ENCODE results near the gene LHB.

LHB gene

DNA sequence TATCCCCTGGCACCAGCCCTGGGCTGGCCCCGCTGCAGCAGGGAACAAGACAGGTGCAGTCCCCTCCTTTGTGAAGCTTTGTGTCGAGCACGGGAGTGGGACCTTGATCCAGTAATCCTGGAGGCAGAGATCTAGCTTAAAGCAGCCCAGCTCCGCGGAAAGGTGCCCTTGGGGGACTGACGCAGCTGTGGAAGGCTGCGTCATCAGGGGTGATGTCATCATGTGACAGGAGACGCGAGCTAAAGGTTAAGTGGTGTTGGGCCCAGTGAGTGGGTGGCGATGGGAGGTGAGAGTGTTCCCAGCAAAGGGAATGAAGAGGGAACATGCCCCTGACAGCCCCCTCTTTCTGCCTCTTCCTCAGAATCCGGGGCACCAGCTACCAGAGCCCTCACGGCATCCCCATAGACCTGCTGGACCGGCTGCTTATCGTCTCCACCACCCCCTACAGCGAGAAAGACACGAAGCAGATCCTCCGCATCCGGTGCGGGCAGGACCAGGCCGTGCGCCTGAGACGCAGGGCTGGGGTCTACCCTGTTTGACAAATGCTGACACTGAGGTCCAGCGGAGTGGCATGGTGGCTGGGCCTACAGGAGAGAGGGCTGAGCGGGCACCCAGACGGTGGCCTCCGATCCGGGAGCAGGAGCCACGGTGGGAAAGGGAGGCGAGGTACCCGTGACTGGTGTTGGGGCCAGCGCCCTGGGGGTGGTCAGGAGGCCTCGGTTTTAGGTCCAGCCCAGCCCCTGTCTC, 2.6 kb downstream of the LHB start:
- TF ChIP-seq EZH2phosphoT487 (IDR thresholded peaks at IDR 0.05; ENCODE audit: borderline replicate concordance) = no peak
- TF ChIP-seq, protein P1, sequence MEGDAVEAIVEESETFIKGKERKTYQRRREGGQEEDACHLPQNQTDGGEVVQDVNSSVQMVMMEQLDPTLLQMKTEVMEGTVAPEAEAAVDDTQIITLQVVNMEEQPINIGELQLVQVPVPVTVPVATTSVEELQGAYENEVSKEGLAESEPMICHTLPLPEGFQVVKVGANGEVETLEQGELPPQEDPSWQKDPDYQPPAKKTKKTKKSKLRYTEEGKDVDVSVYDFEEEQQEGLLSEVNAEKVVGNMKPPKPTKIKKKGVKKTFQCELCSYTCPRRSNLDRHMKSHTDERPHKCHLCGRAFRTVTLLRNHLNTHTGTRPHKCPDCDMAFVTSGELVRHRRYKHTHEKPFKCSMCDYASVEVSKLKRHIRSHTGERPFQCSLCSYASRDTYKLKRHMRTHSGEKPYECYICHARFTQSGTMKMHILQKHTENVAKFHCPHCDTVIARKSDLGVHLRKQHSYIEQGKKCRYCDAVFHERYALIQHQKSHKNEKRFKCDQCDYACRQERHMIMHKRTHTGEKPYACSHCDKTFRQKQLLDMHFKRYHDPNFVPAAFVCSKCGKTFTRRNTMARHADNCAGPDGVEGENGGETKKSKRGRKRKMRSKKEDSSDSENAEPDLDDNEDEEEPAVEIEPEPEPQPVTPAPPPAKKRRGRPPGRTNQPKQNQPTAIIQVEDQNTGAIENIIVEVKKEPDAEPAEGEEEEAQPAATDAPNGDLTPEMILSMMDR (conservative IDR thresholded peaks at IDR 0.05; ENCODE audit: low read length) = no peak
- Histone ChIP-seq H3K36me3 (ENCODE audit: insufficient read depth, low read length) (peaks cover 51% of the 10 kb centered on the region; the same call in 1 of the 2 replicates), H3K79me2 (ENCODE audit: insufficient read depth, low read length) (no peaks in the 10 kb centered on the region), H3K9me3 (ENCODE audit: insufficient read depth, low read depth, low read length) (no peaks in the 10 kb centered on the region), H3K4me3 (ENCODE audit: low read length, poor library complexity, severe bottlenecking) (no peak overlapping the region), H3K27me3 (ENCODE audit: insufficient read depth, low read length, poor library complexity, severe bottlenecking) (no peaks in the 10 kb centered on the region), H3K4me2 (ENCODE audit: low read depth, low read length, poor library complexity, severe bottlenecking) (no peak overlapping the region), H4K20me1 (ENCODE audit: insufficient read depth, low read length, poor library complexity, severe bottlenecking) (no peaks in the 10 kb centered on the region), H3K4me1 (ENCODE audit: insufficient read depth, low read length, poor library complexity, severe bottlenecking) (no peaks in the 10 kb centered on the region), H3K9me2 (replicated peaks; ENCODE audit: low read depth, low read length) (no peaks in the 10 kb centered on the region), H2AFZ (ENCODE audit: low read length) (no peak overlapping the region), H3F3A (ENCODE audit: low read depth) (no peaks in the 10 kb centered on the region), H3K9ac (ENCODE audit: low read depth, low read length, poor library complexity, severe bottlenecking) (no peak overlapping the region)

DNA sequence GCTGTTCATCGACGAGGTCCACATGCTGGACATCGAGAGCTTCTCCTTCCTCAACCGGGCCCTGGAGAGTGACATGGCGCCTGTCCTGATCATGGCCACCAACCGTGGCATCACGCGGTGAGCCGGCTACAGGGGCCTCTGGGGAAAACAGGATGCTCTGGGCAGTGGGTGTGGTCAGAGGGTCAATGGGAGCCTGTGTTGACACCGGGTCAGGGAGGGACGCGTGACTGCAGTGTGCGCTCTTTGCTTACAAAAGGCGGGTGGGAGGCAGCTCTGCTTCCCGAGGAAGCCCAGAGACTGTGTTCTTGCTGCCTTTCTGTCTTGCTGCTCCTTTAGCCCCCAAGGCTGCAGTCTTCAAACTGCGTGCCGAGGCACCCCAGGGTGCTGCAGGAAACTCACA, 5.7 kb downstream of the LHB start:
- H3K4me1 ChIP-seq (ENCODE audit: insufficient read depth, low read length, poor library complexity, severe bottlenecking) = no peaks in the 10 kb centered on the region
- TF ChIP-seq, protein P1 (conservative IDR thresholded peaks at IDR 0.05; ENCODE audit: low read length) = no peak
- no peak for TF ChIP-seq EZH2phosphoT487 (IDR thresholded peaks at IDR 0.05; ENCODE audit: borderline replicate concordance)
- no peaks in the 10 kb centered on the region for H3K9me3 ChIP-seq (ENCODE audit: insufficient read depth, low read depth, low read length)
- no peaks in the 10 kb centered on the region for H3F3A ChIP-seq (ENCODE audit: low read depth)
- H3K9me2 ChIP-seq (replicated peaks; ENCODE audit: low read depth, low read length) = no peaks in the 10 kb centered on the region
- no peak overlapping the region for H3K9ac ChIP-seq (ENCODE audit: low read depth, low read length, poor library complexity, severe bottlenecking)
- no peak overlapping the region for H2AFZ ChIP-seq (ENCODE audit: low read length)
- no peaks in the 10 kb centered on the region for H3K79me2 ChIP-seq (ENCODE audit: insufficient read depth, low read length)
- H3K4me3 ChIP-seq (ENCODE audit: low read length, poor library complexity, severe bottlenecking) = no peak overlapping the region
- no peak overlapping the region for H3K4me2 ChIP-seq (ENCODE audit: low read depth, low read length, poor library complexity, severe bottlenecking)
- H3K27me3 ChIP-seq (ENCODE audit: insufficient read depth, low read length, poor library complexity, severe bottlenecking) = no peaks in the 10 kb centered on the region
- H4K20me1 ChIP-seq (ENCODE audit: insufficient read depth, low read length, poor library complexity, severe bottlenecking) = no peaks in the 10 kb centered on the region
- H3K36me3 ChIP-seq (ENCODE audit: insufficient read depth, low read length) = peaks cover 65% of the 10 kb centered on the region; the same call in 1 of the 2 replicates

DNA sequence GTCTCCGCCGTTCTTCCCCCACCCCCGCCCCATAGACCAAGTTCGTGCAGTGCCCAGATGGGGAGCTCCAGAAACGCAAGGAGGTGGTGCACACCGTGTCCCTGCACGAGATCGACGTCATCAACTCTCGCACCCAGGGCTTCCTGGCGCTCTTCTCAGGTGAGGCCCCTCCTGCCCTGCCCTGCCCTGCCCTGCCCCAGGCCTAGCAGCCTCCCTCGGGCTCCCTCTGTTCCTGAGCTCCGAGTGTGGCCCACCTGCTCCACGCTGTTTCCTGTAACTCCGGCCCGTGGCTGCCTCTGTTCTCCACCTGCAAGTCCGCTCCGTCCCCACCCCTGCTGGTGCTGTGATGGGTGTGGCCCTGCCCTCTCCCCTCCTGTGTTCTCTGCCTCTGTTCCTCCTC, 6.4 kb downstream of the LHB start:
- Histone ChIP-seq H3K9me2 (replicated peaks; ENCODE audit: low read depth, low read length) (no peaks in the 10 kb centered on the region), H3K4me2 (ENCODE audit: low read depth, low read length, poor library complexity, severe bottlenecking) (no peak overlapping the region), H3K9me3 (ENCODE audit: insufficient read depth, low read depth, low read length) (no peaks in the 10 kb centered on the region), H3K9ac (ENCODE audit: low read depth, low read length, poor library complexity, severe bottlenecking) (no peak overlapping the region), H2AFZ (ENCODE audit: low read length) (no peak overlapping the region), H3F3A (ENCODE audit: low read depth) (no peaks in the 10 kb centered on the region), H3K4me3 (ENCODE audit: low read length, poor library complexity, severe bottlenecking) (no peak overlapping the region), H3K79me2 (ENCODE audit: insufficient read depth, low read length) (no peaks in the 10 kb centered on the region), H3K36me3 (ENCODE audit: insufficient read depth, low read length) (peaks cover 63% of the 10 kb centered on the region; the same call in 1 of the 2 replicates), H3K27me3 (ENCODE audit: insufficient read depth, low read length, poor library complexity, severe bottlenecking) (no peaks in the 10 kb centered on the region), H4K20me1 (ENCODE audit: insufficient read depth, low read length, poor library complexity, severe bottlenecking) (no peaks in the 10 kb centered on the region), H3K4me1 (ENCODE audit: insufficient read depth, low read length, poor library complexity, severe bottlenecking) (no peaks in the 10 kb centered on the region)
- TF ChIP-seq, protein P1 (conservative IDR thresholded peaks at IDR 0.05; ENCODE audit: low read length) = no peak
- TF ChIP-seq EZH2phosphoT487 (IDR thresholded peaks at IDR 0.05; ENCODE audit: borderline replicate concordance) = no peak
